DMS 273 (cell line): ENCODE measurements around the gene AVPR1B.
A peak's percentile ranks its signal among the peaks of the same experiment; 100 is the strongest.

ENCODE experiments used
- DNase-seq: peaks from one replicate; lab custom pipeline; 2025; ENCODE audit not compliant: unreplicated experiment; lab: John Stamatoyannopoulos, UW

The AVPR1B gene

DNA sequence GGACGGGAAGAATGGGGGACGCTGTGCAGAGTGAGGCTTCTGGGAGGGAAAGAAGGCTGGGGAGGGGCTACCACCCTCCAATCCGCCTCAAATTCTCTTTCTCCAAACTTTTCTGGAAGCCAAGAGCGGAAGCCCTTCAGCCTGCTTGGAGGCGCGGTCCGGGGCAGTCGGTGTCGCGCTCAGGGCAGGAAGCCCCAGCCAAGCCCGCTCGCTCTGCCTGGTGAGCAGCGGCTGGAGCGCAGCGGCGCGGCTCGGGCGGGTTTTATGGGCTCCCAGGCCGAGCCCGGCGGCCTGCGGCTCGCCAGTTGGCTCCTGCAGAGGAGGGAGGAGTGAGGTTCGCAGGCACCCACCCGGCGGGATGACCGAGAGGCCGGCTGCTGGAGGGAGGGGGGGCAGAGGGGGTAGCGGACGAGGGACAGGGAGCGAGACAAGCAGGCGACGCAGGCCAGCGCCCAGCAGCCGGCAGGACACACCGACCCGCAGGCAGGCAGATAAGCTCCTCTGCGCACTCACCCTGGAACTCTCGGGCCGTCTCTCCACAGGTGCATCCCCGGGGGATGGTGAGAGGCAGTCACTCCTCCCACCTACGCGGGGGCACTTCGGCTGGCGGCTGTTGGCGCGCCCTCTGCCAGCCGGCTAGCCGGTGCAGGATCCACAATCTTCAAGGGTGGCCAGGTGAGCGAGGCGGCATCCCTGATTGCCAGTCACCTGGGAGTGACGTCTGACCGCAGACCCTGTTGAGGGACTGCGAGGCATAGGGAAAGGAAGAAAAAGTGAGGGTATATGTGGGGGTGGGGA lies at the start of gene AVPR1B:
TSS of gene AVPR1B (minus strand) at position 238 of the 798 bp plus-strand sequence. CDS start 498 bp downstream, outside the sequence.
- peak; percentile 78 for DNase-seq

DNA sequence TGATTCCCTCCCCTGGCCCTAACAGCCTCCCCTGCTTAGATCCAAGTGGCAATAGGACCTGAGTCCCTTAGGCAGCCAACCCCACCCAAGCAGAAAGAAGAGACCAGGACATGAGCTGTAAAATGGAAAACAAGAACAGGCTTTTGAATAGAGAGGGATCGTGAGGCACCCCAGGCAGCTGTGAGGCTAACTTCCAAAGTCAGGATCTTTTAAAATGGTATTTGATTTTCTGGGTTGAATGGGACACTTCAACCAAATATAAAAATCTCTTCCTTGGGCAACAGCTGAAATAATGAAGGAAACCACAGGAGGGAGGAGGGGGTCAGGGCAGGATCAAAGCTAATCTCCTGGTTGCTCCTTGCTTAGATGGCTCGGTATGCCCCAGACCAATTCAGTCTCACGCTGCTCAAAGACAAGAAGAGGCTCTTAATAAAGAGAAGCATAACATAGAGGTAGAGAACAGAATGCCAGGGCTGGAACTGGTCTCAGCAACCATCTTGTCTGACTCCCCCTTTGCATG lies 28.6 kb upstream of the AVPR1B start:
- DNase-seq, result no peak

GRCh38 chr1:206144605-206145004 lies 27.4 kb upstream of the AVPR1B start:
- peak; percentile 51 for DNase-seq

DNA sequence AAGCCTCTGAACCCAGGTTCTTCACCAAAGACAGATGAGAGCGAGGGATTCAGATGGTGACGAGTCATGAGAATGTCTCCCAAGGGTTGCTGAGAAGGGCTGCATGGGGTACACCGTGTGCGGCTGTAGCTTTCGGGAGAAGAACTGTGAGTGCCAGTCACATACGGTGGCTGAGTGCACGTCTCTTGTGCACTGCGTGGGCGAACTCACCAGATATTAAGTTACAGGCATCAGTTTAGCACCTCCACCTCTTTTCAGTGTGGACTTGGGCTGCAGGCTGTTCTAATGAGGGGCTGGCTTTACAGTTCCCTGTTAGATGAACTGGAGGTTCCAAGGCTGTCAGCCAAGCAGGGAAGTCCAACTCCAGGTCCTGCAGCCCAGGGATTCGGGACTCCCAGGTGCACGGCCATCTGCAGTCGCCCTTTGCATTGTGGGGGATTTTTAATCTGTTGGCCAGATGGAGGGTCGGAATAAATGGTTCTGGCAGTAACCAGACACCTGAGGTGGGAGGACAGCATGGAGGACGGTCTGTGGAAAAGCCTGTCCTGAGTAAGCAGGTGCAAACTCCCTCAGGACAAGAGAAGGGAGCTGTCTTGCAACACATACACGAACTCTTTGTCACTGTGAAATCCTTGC lies 26.5 kb upstream of the AVPR1B start:
- DNase-seq, result peak; percentile 84

GRCh38 chr1:206142770-206143169 lies 25.6 kb upstream of the AVPR1B start:
- DNase-seq, result no peak

GRCh38 chr1:206142011-206142410 lies 24.8 kb upstream of the AVPR1B start:
- no peak for DNase-seq

GRCh38 chr1:206136241-206136640 lies 19.1 kb upstream of the AVPR1B start:
- DNase-seq, result peak; percentile 14

DNA sequence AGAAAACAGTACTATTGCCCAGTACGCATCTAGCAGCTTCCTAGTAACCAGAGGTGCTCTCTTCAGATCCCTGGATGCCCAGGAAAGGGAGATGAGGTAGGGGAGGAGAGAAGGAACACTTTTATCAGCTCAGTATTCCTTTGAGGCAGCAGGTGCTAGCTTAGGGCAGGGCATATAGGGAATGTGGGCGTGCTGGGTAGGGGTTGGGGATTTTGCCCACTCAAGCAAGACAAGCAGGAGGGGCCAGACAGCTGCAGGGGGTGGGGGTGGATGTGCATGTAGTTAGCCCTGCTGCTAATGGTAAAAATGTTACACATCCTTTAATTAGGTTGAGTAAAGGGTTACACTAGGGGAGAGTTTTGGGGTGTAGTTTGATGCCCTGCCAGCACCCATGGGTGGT lies 18.1 kb upstream of the AVPR1B start:
- DNase-seq, result peak; percentile 39

DNA sequence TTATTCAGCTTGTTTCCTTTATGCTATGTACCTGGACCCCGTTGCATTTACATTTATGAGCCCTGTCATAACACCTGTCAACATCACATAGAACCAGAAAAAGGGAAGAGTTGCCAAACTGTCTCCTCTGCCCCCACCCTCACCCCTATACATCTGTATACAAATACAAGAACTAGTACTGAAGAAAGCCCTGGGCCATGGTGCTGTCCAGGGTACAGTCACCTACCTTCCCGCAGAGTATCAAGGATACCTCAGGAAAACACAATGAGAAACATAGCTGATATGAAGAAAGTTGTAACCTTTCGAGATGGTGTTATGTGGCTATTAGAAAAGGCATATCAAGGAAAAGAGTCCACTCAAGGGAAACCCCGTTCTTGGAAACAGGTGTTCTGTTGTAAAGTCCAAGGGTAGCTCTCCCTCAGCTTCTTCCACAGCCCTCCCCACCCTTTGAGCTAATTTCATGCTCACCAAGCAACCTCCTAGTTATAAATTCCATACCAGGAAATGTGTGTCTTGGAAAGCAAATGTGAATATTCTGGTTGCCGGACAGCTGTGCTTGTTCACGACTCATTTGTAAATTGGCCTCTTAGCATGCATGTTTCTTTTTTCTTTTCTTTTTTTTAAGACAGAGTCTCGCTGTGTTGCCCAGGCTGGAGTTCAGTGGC lies 16.7 kb upstream of the AVPR1B start:
- no peak for DNase-seq

- DNase-seq, result no peak
Measured at GRCh38 chr1:206131037-206131436, 13.8 kb upstream of the AVPR1B start.

GRCh38 chr1:206128196-206128595 lies 11.0 kb upstream of the AVPR1B start:
- DNase-seq, result no peak

- DNase-seq, result no peak
Measured at GRCh38 chr1:206127336-206127735, 10.1 kb upstream of the AVPR1B start.

GRCh38 chr1:206125346-206125745 lies 8.2 kb upstream of the AVPR1B start:
- no peak for DNase-seq

DNA sequence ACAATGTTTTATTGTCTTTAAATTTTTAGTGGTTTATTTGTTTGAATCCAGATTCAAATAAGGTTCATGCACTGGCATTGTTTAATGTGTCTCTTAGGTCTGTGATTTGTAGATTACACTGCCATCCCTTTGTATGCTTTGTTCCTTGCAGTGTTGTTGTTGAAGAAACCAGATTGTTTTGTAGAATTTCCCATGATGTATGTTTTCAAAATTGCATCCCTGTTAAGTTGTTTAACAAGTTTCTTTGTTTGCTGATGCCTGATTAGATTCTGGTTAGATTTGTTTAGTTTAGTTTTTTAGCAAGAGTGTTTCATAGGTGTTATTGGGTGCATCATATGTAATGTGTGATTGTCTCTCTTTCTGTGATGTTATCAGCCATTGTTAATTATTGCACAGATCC lies 5.5 kb upstream of the AVPR1B start:
- DNase-seq, result no peak

GRCh38 chr1:206121269-206121668 lies 4.1 kb upstream of the AVPR1B start:
- DNase-seq, result no peak

DNA sequence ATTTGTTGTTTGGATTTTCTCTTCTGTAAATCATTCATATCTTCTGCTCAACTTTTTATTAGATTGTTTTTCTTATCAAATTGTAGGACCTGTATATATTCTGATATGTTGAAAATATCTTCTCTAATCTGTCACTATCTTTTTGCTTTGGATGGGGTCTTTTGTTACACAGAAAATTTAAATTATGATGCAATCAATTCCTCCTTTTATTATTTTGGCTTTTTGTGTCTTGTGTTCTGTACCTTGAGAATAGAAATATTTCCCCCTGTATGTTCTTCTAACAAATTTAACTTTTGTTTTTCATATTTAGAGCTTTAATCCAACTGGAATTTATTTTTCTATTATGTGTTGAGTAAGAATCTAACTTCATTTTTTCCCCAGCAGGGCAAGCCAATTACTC lies 3.2 kb upstream of the AVPR1B start:
- no peak for DNase-seq

DNA sequence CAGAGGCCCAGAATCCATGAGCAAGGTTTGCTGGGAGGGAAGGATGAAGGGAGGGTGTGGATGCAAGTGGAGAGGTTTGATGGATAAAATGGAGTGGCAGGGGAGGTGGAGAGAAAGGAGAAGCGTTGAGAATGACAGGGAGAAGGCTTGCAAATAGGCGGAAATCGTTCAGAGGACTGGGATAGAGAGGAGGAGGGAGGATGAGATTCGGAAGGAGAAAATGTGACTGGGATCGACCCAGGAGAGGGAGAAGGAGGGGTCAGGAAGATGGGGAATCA lies 376 bp downstream of the AVPR1B start:
- peak; percentile 40 for DNase-seq

GRCh38 chr1:206116191-206116872 lies 856 bp downstream of the AVPR1B start:
- DNase-seq, result no peak

DNA sequence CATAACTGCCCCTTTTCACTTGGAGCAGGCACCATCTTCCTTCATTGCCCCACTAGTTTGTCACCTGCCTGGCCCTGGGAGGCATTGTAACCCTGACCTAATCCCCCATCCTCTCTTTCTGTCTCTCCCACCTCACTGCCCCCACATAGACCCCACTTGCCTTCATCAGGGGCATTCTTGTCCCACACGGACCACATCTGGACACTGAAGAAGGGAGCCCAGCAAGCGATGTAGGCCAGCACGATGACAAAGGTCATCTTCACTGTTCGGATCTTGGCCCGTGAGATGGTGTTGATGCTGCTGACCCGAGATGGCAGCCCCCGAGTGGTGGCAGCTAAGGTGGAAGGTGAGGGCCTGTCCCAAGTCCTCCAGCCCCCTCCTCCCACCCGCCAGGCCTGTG lies 1.4 kb downstream of the AVPR1B start:
- no peak for DNase-seq

GRCh38 chr1:206114692-206115640 lies 2.2 kb downstream of the AVPR1B start:
- no peak for DNase-seq
